ENCODE results near the gene MYCBPAP.

The MYCBPAP gene

DNA sequence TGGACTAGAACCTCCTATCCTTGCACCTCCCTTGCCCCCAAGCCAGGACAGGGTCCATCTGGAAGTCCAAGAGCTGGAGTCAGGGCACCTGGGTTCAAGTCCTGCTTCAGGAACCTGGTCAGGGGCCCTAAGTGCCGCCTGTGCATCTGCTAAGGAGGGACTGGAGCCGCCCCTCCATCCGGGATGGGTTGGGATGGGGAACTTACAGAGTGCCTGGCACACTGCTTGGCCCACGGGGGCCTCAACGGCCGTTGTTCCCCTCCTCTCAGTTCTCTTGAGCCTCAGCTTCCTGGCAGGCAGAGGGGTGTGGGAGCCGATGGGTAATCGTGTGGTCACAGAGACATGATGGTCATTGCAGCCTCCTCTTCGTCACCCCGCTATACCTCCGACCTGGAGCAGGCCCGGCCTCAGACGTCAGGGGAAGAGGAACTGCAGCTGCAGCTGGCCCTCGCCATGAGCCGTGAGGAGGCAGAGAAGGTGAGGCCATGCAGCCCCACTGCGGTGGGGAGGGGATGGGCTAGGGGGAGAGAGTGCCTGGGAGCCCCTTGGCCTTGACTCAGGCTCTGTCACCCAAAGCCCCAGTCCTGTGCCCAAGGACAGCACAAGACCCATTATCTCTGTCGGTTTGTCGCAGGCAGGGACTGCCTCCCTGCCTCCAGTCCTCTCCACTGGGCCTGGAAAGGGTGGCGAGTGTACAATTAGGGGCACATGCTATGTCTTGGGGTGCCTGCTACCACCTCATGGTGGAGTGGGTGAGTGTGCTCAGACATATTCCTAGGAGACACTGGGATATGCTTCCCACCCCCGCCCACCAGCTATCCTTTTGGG lies 29.7 kb downstream of the MYCBPAP start:
- no peak for DNase-seq

DNA sequence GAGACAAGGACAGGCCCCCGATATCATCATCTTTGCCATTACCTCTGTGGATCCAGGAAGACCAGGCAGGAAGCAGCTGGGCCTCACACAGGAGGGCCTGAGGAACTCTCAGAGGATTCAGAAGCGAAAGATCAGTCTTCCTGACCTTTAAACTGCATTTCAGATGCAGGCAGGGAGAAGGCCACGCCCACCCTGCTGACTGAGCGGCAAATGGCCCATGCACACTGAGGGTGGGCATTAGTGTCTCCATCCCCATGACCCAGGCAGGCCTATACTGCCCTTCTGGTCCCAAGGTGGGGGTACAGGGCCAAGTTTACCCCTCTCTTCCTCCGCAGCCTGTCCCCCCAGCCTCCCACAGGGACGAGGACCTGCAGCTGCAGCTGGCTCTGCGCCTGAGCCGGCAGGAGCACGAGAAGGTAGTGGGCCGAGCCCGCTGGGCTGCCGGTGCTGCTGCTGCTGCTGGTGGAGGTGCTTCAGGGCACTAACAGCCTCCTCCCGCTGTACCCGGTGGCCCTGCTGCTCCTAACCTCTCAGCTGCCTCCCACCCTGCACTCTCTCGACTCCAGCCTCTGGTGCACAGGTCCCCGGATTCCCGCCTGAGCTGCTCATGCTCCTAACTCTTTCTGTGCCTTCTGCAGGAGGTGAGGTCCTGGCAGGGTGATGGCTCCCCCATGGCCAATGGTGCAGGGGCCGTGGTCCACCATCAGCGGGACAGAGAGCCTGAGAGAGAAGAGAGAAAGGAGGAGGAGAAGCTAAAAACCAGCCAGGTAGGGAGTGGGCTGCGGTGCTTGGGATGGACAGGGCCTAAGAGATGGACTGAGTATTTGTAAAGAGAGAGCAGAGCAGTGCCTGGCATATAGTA lies 30.5 kb downstream of the MYCBPAP start:
- no peak for DNase-seq

DNA sequence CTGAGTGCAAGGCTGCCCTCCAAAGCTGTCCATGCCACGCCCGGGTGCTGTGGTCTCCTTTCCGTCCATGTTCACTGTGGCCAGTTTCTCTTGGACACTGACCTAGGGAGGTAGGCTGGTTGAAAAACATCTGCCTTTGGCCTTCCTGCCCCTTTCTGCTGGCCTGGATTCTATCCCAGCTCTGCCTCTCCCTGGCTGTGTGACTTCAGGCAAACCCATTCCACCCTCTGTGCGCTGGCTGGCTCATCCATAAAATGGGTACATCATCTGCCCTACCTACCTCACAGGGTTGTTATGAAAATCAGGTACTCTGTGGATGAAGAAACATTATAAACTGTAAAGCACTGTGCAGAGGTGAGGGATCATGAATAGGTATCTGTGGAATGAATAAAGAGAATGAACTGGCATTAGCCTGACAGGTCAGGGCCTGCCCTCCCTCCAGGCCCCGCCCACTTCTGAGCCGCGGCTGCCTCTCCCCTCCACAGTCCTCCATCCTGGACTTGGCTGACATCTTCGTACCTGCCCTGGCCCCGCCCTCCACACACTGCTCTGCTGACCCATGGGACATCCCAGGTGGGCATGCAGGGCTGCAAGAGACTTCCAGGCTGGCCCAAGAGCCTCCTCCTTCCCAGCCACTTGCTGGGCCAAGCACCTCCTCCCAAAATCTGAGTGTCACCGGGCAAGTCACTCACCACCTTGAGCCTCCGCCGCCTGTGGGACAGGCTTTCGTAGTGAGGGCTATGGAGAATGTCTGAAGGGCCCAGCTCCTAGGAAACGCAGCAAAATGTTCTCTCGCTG lies 31.7 kb downstream of the MYCBPAP start:
- no peak for DNase-seq

DNA sequence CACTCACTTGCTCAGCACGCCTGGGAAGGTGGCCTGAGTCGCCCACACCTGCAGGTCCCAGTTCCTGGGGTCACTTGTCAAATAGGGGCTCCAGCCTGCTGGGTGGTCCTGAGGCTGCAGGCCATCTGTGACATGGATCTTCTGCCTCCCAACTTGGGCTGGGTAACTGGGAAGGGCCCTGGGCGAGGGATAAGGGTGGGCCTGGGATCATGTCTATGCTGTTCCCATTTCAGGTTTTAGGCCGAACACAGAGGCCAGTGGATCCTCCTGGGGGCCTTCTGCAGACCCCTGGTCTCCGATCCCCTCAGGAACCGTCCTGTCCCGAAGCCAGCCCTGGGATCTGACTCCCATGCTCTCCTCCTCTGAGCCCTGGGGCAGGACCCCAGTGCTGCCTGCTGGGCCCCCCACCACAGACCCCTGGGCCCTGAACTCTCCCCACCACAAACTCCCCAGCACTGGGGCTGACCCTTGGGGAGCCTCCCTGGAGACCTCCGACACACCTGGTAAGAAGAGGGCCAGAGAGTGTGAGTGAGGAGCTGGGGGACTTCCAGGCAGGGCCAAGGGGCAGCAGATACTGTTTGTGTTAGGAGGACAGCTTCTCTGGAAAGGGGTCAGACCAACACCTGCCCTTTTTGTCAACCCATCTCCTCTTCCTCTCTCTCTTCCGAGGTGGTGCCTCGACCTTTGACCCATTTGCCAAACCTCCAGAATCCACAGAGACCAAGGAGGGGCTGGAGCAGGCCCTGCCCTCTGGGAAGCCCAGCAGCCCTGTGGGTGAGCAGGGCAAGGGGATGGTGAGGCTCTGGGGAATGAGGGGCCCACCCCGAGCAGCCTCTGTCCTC lies 32.5 kb downstream of the MYCBPAP start:
- no peak for DNase-seq

DNA sequence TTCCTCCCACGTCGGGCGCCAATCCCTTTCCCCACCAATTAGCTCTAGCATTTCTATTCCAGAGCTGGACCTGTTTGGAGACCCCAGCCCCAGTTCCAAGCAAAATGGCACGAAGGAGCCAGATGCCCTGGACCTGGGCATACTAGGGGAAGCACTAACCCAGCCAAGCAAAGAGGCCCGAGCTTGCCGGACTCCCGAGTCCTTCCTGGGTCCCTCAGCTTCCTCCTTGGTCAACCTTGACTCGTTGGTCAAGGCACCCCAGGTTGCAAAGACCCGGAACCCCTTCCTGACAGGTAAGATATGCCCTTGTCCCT lies 33.1 kb downstream of the MYCBPAP start:
- DNase-seq: no peak

DNA sequence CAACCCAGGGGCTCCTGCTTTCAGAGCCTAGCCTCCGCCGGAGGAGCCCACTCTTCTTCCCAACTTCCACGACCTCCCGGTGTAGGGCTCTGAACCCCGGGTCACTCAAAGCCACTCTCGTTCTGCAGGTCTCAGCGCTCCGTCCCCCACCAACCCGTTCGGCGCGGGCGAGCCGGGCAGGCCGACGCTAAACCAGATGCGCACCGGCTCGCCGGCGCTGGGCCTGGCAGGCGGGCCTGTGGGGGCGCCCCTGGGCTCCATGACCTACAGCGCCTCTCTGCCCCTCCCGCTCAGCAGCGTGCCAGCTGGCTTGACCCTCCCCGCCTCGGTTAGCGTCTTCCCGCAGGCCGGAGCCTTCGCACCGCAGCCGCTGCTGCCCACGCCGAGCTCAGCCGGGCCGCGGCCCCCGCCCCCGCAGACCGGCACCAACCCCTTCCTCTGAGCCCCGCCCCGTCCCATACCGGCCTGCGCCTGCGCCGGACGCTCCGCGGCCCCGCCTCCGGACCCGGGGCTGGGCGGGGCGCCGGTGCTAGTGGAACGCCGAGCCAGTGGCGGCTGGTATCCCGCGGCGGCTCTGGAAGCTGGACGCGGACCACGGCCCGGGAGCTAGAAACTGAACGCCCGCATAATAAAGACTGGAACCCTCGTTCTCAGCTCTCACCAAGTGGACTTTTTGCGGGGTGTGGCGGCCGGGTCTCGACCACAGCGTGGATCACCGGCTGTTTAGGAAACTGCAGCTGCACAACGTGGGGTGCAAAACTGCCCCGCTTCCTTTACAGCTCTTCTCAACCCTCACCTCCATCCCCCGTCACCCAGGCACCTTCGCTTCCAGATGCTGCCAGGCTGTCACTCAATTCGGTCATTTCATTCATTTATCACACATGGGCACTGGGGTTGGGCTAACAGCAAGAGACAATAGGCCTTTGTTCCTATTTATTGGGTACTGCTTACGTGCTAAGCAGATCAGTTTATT lies 33.8 kb downstream of the MYCBPAP start:
- peak; percentile 73 for DNase-seq

DNA sequence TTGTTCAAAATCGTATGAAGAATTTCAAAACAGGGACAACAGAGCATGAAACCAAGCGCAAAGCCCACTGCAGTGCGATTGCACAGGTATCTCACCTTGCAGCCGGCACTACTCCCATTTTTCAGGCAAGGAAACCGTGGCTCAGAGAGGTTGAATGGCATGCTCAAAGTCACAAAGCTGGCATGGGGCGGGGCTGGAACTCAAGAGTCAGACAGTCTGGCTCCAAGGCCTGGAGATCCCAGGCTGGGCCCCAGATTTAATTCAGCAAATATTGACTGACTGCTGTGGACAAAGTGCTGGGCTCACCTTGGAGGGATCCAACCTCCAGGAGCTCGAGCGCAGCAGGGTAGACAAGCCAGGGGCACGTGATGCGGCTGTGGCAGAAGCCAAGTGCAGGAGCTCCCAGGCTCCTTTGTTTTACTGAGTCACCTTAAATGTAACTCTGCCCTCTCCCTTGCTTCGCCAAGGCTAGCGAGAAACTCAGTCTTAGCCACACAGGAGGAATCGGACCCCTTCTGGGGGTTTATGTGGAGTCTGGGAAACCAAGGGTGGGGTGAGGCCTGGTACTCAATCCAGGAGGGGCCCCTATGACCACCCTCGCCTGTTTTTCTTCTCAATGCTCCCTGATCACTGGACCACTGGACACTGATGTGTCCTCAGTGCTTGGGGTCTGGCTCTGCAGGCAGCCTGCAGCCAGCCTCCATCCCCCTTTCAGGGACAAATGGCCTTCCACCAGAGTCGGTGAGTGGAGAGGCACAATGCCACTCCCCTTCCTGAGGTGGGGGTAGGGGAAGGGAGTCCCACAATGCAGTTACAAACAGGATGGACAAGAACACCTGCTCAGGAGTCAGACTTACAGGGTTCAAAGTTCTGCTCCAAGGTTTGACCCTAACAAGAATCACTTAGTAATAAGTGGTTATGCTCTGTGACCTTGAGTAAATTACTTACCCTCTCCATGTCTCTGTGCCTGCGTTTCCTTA lies 34.8 kb downstream of the MYCBPAP start:
- no peak for DNase-seq

DNA sequence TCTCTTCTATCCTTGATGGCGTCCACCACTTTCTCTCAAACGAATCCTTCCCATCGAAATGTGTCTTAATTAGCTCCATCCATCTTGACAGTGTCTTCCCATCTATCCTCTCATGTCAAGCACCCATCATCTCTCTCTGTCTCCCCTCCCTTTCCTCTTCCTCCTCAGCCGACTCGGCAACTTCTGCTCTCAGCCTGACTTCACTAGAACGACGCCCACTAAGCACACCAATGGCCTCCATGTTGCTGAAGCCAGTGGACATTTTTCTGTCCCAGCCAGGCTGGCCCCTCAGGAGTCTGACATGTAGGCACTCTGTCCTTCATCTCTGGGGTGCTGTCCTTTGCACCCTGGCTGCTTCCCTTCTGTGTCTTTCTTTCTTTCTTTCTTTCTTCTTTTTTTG lies 36.3 kb downstream of the MYCBPAP start:
- no peak for DNase-seq

DNA sequence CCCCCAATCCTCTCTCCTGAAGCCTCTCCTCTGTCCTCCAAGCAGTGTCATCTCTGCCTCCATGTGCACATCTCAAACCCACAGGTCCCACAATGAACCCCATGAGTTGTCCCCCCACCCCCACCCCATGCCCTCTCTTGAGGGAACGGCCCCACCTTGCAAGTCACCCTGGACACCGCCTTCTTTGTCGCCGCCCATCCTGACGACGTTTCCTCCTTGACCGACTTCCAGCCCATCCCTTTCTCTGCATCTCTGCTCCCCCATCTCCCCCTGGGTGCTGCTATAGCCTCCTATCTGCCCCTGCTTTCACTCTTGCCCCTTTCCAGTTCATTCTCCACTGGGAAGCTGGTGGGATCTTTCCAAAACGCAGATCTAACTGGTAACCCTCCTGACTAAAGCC lies 37.1 kb downstream of the MYCBPAP start:
- no peak for DNase-seq

DNA sequence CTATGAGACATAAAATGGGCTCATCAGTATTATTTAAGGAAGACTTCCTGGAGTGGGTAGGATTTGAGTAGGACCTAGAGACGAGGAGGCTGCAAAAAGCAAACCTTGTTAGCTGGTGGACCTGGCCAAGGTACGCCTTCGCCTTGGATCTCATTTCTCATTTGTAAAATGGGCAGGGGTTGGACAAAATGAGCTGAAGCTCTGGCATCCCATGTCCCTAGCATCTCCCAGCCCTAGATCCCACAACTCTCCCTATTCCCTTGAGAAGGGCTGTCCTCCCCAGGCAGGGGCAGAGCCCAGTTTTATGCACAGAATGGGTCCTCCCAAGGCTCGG lies 38.4 kb downstream of the MYCBPAP start:
- no peak for DNase-seq

DNA sequence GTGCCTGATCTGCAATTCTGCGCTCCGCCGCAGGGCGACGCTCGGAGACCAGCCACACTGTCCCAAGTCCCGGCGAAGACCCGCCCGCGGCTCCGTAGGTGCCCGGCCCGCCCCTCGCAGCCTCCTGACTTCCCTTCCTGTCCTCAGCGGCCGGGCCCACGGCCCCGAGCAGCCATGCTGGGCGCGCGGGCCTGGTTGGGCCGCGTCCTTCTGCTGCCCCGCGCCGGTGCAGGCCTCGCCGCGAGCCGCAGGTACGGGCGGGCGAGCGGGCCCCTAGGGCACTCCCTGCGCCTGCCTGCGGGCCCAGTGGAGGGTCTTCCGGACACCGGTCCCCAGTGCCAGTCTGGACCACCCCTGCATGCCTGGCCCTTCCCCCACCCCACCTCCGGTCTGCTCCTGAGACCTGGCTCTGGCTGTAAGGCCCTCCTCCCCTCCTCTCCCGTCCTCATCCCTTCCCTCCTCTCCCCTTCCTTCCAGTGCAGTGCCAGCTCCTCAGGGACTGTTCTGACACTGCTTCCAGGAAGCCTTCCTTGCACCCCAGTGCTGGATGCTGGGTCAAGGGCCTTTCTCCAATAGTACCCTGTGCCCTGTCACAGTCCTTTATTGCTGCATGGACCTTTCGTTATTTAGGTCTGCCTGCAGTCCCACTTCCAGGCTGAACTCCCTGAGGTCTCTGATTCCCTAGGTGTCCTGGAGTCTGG lies 38.9 kb downstream of the MYCBPAP start, which contains the start of gene SPATA20:
TSS of gene SPATA20 (plus strand) at position 140 of the 701 bp plus-strand sequence. CDS start at position 175, 35 bp downstream.
- DNase-seq: peak; percentile 74

DNA sequence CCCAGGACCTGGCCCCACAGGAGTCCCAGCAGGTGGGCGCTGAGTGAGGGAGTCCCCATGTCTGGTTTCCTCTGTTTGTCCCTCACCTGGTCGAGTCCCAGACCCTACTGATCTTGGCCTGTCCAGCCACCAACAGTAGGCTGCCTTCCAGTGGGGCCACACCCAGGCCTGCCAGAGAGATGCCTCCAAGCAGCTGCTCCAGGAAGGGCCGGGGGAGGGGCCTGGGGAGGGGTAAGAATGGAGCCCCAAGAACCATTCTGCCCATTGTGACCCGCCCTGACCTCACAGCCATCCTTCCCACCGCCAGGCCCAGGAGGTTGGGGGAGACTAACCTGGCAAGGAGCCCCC lies 39.5 kb downstream of the MYCBPAP start:
- DNase-seq: no peak

DNA sequence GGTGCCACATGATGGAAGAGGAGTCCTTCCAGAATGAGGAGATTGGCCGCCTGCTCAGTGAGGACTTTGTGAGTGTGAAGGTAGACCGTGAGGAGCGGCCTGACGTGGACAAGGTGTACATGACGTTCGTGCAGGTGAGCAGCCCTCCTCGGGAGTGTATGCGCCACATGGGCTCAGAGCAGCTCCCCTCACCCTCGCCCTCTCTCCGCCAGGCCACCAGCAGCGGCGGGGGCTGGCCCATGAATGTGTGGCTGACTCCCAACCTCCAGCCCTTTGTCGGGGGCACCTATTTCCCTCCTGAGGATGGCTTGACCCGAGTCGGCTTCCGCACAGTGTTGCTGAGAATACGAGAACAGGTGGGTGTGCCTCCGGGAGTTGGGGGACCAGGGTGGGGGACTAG lies 40.6 kb downstream of the MYCBPAP start:
- DNase-seq: no peak

DNA sequence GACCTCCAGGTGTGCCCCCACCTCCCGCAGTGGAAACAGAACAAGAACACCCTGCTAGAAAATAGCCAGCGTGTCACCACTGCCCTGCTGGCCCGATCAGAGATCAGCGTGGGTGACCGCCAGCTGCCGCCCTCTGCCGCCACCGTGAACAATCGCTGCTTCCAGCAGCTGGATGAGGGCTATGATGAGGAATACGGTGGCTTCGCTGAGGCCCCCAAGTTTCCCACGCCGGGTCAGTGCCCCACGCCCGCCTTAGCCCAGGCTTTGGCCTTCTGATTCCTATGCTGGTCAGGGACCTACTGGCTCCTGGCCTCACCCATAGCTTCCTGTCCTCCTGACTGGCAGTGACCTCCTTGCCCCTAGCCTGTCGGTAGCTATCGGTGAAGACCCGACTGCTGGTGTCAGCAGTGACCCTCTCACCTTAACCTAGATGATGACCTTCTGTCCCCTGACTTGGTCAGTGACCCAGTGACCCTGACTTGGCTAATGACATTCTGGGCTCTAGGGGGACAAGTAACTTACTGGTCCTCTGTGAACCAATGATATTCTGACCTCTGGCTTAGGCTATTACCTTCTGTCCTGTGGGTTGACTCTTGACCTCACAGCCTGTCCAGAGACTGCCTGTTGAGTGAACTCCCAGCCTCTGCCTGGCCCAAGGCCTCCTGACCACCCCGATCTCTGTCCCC lies 41.2 kb downstream of the MYCBPAP start:
- no peak for DNase-seq

DNA sequence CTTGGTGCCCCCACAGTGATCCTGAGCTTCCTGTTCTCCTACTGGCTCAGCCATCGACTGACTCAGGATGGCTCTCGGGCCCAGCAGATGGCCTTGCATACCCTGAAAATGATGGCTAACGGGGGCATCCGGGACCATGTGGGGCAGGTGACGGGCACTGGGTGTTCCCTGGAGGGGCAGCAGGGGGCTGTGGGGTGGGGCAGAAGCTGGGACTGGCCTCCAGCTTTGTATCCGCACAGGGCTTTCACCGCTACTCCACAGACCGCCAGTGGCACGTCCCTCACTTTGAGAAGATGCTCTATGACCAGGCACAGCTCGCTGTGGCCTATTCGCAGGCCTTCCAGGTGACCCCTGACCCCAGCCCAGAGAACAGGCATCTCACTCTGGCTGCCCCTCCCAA lies 41.7 kb downstream of the MYCBPAP start:
- no peak for DNase-seq

DNA sequence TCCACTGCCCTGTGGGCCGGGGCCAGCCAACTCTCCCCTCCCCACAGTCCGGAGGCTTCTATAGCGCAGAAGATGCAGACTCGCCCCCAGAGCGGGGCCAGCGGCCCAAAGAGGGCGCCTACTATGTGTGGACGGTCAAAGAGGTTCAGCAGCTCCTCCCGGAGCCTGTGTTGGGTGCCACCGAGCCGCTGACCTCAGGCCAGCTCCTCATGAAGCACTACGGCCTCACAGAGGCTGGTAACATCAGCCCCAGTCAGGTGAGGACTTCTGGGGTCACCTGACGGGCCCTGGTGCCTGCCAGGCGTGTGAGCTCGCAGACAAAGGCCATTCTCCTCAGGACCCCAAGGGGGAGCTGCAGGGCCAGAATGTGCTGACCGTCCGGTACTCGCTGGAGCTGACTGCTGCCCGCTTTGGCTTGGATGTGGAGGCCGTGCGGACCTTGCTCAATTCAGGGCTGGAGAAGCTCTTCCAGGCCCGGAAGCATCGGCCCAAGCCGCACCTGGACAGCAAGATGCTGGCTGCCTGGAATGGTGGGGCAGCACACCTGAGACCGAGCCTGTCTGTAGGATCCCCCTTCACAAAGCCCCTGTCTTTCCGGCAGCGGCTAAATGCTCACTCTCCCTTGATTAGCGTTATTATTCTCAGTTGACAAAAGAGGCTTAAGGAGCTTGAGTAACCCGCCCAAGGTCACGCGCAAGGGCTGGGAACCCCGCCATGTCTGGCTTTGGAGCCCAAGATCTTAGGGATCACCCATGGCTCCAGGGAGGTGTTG lies 42.6 kb downstream of the MYCBPAP start:
- no peak for DNase-seq

DNA sequence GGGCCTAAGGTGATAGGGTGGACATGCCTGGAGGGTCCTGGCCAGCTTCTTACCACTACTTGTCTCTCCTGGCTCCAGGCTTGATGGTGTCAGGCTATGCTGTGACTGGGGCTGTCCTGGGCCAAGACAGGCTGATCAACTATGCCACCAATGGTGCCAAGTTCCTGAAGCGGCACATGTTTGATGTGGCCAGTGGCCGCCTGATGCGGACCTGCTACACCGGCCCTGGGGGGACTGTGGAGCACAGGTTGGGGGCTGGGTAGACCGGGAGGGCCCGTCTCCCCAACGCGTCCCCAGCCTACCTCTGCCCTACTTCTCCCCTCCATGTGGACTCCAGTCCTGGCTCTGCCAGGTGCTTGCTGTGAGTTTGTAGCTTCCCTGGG lies 43.2 kb downstream of the MYCBPAP start:
- DNase-seq: no peak

DNA sequence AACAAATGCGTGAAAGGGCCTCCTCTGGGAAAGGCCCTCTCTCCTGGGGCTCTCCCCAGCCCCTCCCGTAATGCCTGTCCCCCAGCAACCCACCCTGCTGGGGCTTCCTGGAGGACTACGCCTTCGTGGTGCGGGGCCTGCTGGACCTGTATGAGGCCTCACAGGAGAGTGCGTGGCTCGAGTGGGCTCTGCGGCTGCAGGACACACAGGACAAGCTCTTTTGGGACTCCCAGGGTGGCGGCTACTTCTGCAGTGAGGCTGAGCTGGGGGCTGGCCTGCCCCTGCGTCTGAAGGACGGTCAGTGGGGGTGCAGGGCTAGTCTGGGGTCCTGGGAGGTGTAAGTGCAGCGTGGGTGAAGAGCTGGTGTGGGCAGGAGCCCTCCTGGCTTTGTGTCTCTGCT lies 43.6 kb downstream of the MYCBPAP start:
- no peak for DNase-seq

Data from activated CD4-positive, alpha-beta T cell treated with anti-CD3 and anti-CD28 coated beads for 1 hour (primary cell).